T-helper 1 cell (primary cell): ENCODE measurements around the gene EIF1AX.
"Not testable (repeated sequence)": the region's sequence is repeated elsewhere in the genome, so short reads cannot be mapped to it uniquely, and the experiment has no call there.

Experiments used
- DNase-seq, 5 donors: peaks; one replicate each; pipeline ENCODE4 v3.0.0-alpha.2; 2012 to 2020
- total RNA-seq, 4 donors: gene quantifications; one replicate each; lab custom pipeline; 2026; lab: John Stamatoyannopoulos, UW

Gene EIF1AX, protein sequence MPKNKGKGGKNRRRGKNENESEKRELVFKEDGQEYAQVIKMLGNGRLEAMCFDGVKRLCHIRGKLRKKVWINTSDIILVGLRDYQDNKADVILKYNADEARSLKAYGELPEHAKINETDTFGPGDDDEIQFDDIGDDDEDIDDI
- 41.5 to 134 (median 75.4) reads per million in 4 donors for total RNA-seq

GRCh38 chrX:20141281-20142220, at the start of gene EIF1AX:
Gene EIF1AX, minus strand, starts transcription at chrX:20141838. Its CDS starts 198 bp downstream, at chrX:20141640.
- DNase-seq: peak; percentile 90 to 99 (median 91)

GRCh38 chrX:20189171-20189570, 47.5 kb upstream of the EIF1AX start:
- DNase-seq: no peak

- peak in 1 of 5 donors; percentile 17 for DNase-seq
These were observed 40.1 kb upstream of the EIF1AX start for GRCh38 chrX:20181598-20182329.

DNA sequence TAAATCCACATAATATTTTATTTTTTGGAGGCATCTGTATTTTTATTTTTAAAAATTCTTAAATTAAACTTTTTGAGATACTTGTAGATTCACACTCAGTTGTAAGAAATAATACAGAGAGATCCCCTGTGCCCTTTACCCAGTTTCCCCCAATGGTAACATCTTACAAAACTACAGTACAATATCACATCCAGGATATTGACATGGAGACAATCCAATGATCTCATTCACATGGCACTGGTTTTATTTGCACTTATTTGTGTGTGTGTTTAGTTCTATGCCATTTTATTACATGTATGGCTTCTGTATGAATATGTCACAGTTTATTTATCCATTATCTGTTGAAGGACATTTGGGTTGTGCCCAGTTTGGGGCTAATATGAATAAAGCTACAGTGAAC, 35.5 kb upstream of the EIF1AX start:
- DNase-seq: no peak

DNA sequence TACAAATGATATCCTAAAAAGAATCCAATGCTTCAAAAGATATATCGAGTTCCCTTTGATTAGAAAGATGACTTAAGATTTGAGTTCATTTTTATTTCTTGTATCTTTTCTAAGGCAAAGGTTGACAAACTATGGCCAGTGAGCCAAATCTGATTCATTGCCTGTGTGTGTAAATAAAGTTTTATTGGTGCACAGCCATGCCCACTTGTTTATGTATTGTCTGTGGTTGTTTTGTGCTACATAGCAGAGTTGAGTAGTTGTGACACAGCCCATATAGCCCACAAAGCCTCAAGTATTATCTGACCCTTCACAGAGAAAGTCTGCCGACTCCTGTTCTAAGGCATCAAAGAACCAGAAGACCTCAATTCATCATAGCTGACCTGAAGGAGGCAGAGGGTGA, 32.2 kb upstream of the EIF1AX start:
- no peak for DNase-seq

DNA sequence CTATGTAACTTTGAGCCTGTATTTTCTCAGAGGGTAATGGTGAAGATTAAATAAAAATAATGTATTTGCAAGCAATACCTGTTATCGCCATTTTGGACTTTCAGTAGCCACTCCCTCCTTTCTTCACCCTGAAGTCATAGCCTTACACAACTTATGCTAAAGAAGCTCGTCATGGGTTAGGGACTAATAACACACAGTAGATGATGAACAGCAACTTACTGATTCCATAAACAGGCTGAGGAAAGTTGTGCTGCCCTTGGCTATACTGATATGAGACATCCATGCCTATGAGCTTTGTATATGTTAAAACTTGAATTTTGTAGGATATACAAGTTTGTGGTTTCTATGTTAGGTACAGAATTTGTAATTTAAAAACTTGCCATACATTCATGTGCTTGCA, 31.7 kb upstream of the EIF1AX start:
- no peak for DNase-seq

DNA sequence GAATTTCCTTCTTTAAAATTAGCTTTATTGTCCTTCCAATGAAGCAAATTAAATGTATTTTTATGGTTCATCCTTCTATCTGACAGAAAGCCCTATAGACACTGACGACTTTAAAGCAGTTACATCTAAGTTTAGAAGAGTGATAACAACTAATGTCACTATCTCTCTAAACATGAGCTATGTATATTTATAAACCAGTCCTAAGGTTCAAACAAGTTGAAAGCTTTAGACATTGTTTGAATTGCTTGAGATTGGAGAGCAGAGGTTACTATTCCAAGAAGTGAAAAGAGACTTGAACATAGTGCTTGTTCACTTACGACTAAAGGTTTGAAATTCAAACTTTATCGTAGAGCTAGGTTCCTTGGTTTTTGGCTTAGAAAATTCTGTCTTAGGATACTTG, 30.2 kb upstream of the EIF1AX start:
- no peak for DNase-seq

DNA sequence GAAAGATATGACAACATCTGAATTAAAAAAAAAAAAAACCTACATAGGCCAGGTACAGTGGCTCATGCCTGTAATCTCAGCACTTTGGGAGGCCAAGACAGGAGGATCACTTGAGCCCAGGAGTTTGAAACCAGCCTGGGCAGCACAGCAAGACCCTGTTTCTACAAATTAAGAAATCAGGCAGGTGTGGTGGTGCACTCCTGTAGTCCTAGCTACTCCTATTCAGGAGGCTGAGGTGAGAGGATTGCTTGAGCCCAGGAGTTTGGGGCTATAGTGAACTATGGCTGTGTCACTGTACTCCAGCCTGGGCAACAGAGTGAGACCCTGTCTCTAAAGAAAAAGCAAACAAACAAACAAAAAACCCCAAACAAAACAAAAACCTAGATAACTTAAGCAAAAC, 20.9 kb upstream of the EIF1AX start:
- not testable (repeated sequence) for DNase-seq

DNA sequence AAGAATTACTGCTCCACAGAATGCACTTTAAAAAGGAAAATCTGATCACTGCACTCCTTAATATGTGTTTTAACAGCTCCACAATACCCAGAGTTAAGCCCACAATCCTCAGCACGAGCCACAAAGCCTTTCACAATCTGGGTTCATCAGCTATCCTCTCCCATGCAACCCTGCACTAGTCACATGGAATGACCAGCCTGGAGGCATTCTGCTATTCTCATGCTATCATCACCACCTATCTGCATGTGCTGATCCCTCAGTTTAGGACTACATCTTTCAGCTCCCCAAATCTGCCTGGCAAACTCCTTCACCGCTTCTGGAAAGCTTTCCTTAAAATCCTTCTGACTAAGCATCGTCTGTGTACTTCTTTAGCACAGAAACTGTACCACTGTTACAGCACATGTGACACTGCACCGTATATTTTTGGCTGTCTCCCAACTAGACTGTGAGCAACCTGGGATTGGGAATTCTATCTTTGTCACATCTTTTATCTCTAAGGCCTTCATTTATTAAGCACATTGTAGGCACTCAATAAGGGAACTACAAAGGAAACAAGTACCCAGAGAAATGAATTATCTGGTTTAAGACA, 18.3 kb upstream of the EIF1AX start:
- DNase-seq: no peak

DNA sequence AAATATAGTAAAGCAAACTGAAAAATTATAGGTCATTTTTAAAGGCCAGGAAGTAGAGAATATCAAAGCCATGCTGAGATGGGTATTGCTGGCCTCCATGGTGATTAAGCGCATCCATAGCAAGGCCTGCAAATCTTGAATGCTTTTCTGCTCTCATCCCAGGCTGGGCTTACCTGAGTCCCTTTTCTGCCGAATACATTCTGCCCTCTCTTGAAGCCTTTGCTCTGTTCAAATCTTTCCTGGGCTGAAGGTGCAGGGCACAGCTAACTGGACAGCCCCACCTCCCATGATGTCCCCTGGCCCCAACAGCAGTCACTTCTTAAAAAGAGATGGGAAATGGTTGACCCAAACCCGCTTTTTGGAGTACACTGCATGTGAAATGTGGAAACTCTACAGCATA, 10.1 kb upstream of the EIF1AX start:
- no peak for DNase-seq

DNA sequence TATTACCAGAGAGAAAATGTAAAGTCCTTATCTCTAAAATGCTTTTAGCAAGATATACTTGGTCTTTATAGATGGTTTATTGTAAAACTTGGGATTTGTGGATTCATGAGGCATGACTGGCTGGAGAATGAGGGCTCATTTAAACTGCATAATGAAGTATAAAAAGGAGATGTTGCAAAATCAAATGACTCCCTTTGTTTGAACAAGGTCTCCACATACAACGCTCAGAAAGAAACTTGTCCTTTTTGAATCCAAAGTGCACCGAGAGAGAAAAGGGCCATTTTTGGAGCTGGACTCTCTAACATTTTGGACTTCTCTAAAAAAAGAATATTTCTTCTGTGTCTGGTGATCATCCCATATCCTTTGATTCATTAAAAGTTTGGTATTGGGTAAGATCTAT, 7.7 kb upstream of the EIF1AX start:
- DNase-seq: no peak

DNA sequence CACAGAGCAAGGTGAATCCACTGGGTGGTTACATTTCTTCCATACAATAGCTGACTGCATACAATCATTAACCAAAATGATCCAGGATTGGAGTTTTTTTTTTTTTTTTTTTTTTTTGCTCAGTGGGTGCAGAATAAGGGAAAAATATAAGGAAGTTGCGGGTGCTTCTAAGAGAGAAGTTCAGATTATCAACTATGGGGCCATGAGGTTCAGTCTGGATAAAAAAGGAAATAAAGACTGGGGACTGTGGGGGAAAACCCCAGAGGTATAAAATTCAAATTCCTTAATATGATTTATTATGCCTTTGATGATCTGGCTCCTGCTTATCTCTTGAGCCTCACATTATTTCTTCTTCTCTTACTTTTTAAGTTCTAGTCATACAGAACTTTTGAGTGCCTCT, 5.9 kb upstream of the EIF1AX start:
- DNase-seq: no peak

DNA sequence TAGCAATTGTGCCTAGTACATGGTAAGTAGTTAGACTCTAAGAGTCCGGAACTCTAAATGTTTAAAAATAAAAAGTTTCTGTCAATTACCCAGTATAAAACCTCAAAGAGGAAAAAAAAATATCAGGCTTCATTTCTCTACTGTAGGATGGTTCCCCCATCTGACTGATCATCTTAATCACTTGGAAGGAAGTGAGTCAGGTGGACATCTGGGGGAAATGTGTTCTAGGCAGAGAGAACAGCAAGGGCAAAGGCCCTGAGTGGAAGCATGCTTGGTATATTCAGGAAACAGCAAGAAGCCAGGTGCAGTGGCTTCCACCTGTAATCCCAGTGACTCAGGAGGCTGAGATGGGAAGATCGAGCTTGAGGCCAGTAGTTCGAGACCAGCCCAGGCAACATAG, 2.9 kb upstream of the EIF1AX start:
- no peak for DNase-seq

- no peak for DNase-seq
These were observed 1.9 kb upstream of the EIF1AX start for GRCh38 chrX:20143561-20143960.

- no peak for DNase-seq
These were observed 1.5 kb upstream of the EIF1AX start for GRCh38 chrX:20143111-20143510.

GRCh38 chrX:20140420-20140819, 1.2 kb downstream of the EIF1AX start:
- DNase-seq: peak in 1 of 5 donors; percentile 10

- DNase-seq: no peak
These were observed 1.7 kb downstream of the EIF1AX start for GRCh38 chrX:20139966-20140365.

DNA sequence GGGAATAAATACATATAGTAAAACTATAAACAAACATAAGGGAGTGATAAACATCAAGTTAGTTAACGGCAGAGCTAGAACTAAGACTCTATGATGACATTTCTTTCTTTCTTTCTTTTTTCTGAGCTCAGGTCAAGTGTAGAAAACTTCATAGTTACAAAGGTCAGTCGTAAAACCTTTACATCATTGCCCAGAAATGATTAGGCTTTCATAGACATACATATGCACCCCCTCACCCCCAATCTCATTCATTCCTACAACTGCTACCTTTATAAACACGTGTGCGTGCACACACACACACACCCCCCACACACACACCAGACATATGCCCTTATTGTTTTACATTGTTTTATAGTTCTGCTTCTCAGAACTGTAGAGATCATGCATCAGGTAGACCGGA, 5.7 kb downstream of the EIF1AX start:
- no peak for DNase-seq

DNA sequence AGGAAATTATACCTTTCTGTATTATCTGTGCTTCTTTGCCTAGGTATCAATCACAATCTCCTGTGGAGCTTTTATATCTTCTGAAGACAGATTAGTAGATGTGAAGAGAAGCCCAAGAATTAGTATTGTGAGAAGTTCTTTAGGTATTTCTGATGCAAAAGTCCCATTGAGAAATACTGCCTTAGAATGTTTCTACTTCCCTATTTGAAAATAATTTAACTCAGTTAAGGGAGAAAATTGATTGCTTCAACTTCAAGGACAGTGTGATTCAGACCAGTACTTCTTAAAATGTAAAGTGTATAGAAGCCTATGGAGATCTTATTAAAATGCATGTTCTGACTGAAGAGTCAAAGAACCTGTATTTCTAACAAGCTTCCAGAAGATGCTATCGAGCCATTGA, 9.0 kb downstream of the EIF1AX start:
- DNase-seq: no peak

DNA sequence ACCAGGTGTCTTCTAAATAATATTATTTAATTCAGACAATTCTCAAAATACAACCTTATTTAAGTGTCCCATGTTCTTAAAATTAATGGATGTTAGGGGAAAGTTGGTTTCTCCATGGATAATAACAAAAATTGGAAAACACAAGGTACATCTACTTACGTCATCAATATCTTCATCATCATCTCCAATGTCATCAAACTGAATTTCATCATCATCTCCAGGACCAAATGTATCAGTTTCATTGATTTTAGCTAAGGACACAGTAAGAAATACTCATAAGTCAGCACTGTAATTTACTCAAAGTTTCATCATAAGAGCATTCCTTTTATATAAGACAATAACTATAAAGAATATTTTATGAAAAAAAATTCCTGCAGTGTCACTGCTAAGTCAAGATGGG, 11.3 kb downstream of the EIF1AX start:
- DNase-seq: no peak

GRCh38 chrX:20129547-20129946, 12.1 kb downstream of the EIF1AX start:
- no peak for DNase-seq

- DNase-seq: no peak
These were observed 13.0 kb downstream of the EIF1AX start for GRCh38 chrX:20128670-20129069.

- DNase-seq: not testable (repeated sequence)
These were observed 14.2 kb downstream of the EIF1AX start for GRCh38 chrX:20127440-20127839.
